ENCODE data around the gene HSD11B1. TPM values are rescaled to one million over a fixed set of nuclear protein-coding genes. Genes with fewer than 3 reads are reported as not detected.
A peak's percentile ranks its signal among the peaks of the same experiment; 100 is the strongest.

HSD11B1 gene
- total RNA-seq, 2 donors from 2014 or later = 14.8 to 17.2 TPM

GRCh38 chr1:209717818-209718217 is 13.2 kb downstream of the HSD11B1 start:
- DNase-seq (ENCODE audit: low spot score) = no peak
- intact Hi-C loops (cut with DNase I) = loop anchor here in 1 of 2 donors (5.0 kb wide), 1 partner anchor 944 kb away; no protein-coding TSS in a partner anchor

GRCh38 chr1:209720326-209720725 is 15.7 kb downstream of the HSD11B1 start:
- intact Hi-C loops (cut with DNase I) = loop anchor here in 1 of 2 donors (5.0 kb wide), 1 partner anchor 1203 kb away; no protein-coding TSS in a partner anchor
- no peak for DNase-seq (ENCODE audit: low spot score)

GRCh38 chr1:209720826-209721225 is 16.2 kb downstream of the HSD11B1 start:
- no peak for DNase-seq (ENCODE audit: low spot score)

GRCh38 chr1:209721323-209721722 is 16.7 kb downstream of the HSD11B1 start:
- intact Hi-C loops (cut with DNase I) = loop anchor here in 1 of 2 donors (5.0 kb wide), 1 partner anchor 1204 kb away; no protein-coding TSS in a partner anchor

More at GRCh38 chr1:209720826-209721225, 16.2 kb downstream of the HSD11B1 start:
- intact Hi-C loops (cut with DNase I) = loop anchor here in 1 of 2 donors (5.0 kb wide), 1 partner anchor 1204 kb away; no protein-coding TSS in a partner anchor

GRCh38 chr1:209723265-209723664 is 18.6 kb downstream of the HSD11B1 start:
- intact Hi-C loops (cut with DNase I) = loop anchor here in 1 of 2 donors (5.0 kb wide), 1 partner anchor 1206 kb away; no protein-coding TSS in a partner anchor
- no peak for DNase-seq (ENCODE audit: low spot score)

More at GRCh38 chr1:209721323-209721722, 16.7 kb downstream of the HSD11B1 start:
- no peak for DNase-seq (ENCODE audit: low spot score)

GRCh38 chr1:209723756-209724693 is 19.4 kb downstream of the HSD11B1 start:
- no peak for DNase-seq (ENCODE audit: low spot score)
- intact Hi-C loops (cut with DNase I) = loop anchor here in 1 of 2 donors (5.0 kb wide), 1 partner anchor 1207 kb away; no protein-coding TSS in a partner anchor

- no peak for DNase-seq (ENCODE audit: low spot score)
- intact Hi-C loops (cut with DNase I) = no loop called here
Measured at GRCh38 chr1:209727286-209727685, 22.6 kb downstream of the HSD11B1 start.

GRCh38 chr1:209727785-209728184 is 23.1 kb downstream of the HSD11B1 start:
- DNase-seq (ENCODE audit: low spot score) = no peak
- intact Hi-C loops (cut with DNase I) = no loop called here

GRCh38 chr1:209728466-209728865 is 23.8 kb downstream of the HSD11B1 start:
- intact Hi-C loops (cut with DNase I) = no loop called here
- DNase-seq (ENCODE audit: low spot score) = no peak

- no peak for DNase-seq (ENCODE audit: low spot score)
- intact Hi-C loops (cut with DNase I) = no loop called here
Measured at GRCh38 chr1:209729436-209729835, 24.8 kb downstream of the HSD11B1 start.

- intact Hi-C loops (cut with DNase I) = no loop called here
- DNase-seq (ENCODE audit: low spot score) = no peak
Measured at GRCh38 chr1:209732725-209733124, 28.1 kb downstream of the HSD11B1 start.

GRCh38 chr1:209733409-209734192 is 29.0 kb downstream of the HSD11B1 start:
- intact Hi-C loops (cut with DNase I) = no loop called here
- DNase-seq (ENCODE audit: low spot score) = no peak

GRCh38 chr1:209736490-209737117 is 32.0 kb downstream of the HSD11B1 start:
- intact Hi-C loops (cut with DNase I) = no loop called here
- DNase-seq (ENCODE audit: low spot score) = no peak

GRCh38 chr1:209737118-209737505 is 32.5 kb downstream of the HSD11B1 start:
- intact Hi-C loops (cut with DNase I) = no loop called here
- no peak for DNase-seq (ENCODE audit: low spot score)

GRCh38 chr1:209738270-209738669 is 33.6 kb downstream of the HSD11B1 start:
- no peak for DNase-seq (ENCODE audit: low spot score)
- intact Hi-C loops (cut with DNase I) = no loop called here

- no peak for DNase-seq (ENCODE audit: low spot score)
- intact Hi-C loops (cut with DNase I) = no loop called here
Measured at GRCh38 chr1:209741193-209741592, 36.5 kb downstream of the HSD11B1 start.

- intact Hi-C loops (cut with DNase I) = no loop called here
Measured at GRCh38 chr1:209741889-209742288, 37.2 kb downstream of the HSD11B1 start.

GRCh38 chr1:209742409-209743144 is 37.9 kb downstream of the HSD11B1 start:
- intact Hi-C loops (cut with DNase I) = no loop called here

More at GRCh38 chr1:209741889-209742288, 37.2 kb downstream of the HSD11B1 start:
- DNase-seq (ENCODE audit: low spot score) = no peak

GRCh38 chr1:209743145-209743482 is 38.5 kb downstream of the HSD11B1 start:
- intact Hi-C loops (cut with DNase I) = no loop called here
- DNase-seq (ENCODE audit: low spot score) = peak; percentile 89

More at GRCh38 chr1:209742409-209743144, 37.9 kb downstream of the HSD11B1 start:
- DNase-seq (ENCODE audit: low spot score) = no peak

All from posterior vena cava (tissue), 2 donors.